ENCODE results near the gene STXBP5L. TPM values are rescaled to one million over a fixed set of nuclear protein-coding genes. Genes with fewer than 3 reads are reported as not detected.

STXBP5L gene
- total and polyA plus RNA-seq, 10 of the 15 experiments (the other 5 are each of a cell fraction or from before 2014, with no cell fraction given) = under 0.01 to 0.08 (median 0.04) TPM; not detected in 6

DNA sequence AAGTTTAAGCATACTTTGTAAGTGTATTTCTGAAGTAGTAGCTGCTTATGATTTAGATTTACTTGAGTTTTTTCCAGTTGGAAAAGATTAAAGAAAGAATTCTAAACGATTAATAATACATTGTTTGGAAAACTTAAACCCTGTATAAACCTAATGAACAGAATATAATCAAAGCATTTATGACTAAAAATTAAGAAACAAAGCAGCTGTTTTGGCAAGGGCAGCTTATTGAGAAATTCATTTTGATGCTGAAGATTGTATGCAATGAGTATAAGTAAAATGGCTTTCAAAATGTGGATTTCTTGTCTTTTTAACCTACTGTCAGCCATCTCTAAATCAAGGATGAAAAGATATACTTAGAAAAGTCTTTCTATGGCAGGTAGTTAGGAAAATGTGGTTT, 497.6 kb downstream of the STXBP5L start (continued):
- TF ChIP-seq, protein P1, sequence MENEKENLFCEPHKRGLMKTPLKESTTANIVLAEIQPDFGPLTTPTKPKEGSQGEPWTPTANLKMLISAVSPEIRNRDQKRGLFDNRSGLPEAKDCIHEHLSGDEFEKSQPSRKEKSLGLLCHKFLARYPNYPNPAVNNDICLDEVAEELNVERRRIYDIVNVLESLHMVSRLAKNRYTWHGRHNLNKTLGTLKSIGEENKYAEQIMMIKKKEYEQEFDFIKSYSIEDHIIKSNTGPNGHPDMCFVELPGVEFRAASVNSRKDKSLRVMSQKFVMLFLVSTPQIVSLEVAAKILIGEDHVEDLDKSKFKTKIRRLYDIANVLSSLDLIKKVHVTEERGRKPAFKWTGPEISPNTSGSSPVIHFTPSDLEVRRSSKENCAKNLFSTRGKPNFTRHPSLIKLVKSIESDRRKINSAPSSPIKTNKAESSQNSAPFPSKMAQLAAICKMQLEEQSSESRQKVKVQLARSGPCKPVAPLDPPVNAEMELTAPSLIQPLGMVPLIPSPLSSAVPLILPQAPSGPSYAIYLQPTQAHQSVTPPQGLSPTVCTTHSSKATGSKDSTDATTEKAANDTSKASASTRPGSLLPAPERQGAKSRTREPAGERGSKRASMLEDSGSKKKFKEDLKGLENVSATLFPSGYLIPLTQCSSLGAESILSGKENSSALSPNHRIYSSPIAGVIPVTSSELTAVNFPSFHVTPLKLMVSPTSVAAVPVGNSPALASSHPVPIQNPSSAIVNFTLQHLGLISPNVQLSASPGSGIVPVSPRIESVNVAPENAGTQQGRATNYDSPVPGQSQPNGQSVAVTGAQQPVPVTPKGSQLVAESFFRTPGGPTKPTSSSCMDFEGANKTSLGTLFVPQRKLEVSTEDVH (IDR thresholded peaks at IDR 0.05; ENCODE audit: low read depth, partially characterized antibody) = no peak
- no peak for TF ChIP-seq BCL11A (IDR thresholded peaks at IDR 0.05; ENCODE audit: low read depth, low read length)
- TF ChIP-seq, protein P2, sequence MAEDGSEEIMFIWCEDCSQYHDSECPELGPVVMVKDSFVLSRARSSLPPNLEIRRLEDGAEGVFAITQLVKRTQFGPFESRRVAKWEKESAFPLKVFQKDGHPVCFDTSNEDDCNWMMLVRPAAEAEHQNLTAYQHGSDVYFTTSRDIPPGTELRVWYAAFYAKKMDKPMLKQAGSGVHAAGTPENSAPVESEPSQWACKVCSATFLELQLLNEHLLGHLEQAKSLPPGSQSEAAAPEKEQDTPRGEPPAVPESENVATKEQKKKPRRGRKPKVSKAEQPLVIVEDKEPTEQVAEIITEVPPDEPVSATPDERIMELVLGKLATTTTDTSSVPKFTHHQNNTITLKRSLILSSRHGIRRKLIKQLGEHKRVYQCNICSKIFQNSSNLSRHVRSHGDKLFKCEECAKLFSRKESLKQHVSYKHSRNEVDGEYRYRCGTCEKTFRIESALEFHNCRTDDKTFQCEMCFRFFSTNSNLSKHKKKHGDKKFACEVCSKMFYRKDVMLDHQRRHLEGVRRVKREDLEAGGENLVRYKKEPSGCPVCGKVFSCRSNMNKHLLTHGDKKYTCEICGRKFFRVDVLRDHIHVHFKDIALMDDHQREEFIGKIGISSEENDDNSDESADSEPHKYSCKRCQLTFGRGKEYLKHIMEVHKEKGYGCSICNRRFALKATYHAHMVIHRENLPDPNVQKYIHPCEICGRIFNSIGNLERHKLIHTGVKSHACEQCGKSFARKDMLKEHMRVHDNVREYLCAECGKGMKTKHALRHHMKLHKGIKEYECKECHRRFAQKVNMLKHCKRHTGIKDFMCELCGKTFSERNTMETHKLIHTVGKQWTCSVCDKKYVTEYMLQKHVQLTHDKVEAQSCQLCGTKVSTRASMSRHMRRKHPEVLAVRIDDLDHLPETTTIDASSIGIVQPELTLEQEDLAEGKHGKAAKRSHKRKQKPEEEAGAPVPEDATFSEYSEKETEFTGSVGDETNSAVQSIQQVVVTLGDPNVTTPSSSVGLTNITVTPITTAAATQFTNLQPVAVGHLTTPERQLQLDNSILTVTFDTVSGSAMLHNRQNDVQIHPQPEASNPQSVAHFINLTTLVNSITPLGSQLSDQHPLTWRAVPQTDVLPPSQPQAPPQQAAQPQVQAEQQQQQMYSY (CRISPR knock-in tag; IDR thresholded peaks at IDR 0.05) = no peak

DNA sequence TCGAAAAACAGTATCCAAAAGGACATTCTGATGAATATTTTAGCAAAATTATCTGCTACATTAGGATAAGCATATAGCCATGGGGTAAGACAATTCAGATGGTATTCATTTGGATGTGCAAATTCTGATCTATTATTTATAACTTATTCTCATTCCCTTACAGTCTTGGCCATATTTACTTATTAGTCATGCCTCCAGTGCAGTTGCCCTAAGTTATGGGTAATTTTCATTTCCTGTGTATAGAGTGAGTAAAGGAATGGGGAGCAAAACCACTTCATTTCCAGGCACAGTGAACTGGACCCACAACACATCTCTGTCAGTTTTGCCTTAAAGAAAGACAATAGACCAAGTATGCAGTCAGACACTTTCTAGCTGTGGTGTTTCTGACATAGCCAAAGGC, 503.5 kb downstream of the STXBP5L start:
- ChIA-PET CTCF (no interaction called here), SMC1A (ENCODE audit: uncharacterized antibody, unreplicated experiment) (interaction anchor here (1.2 kb wide), 1 partner anchor 9 kb away, joined by 3 read pairs; no protein-coding TSS in a partner anchor), RAD21 (ENCODE audit: unreplicated experiment) (no interaction called here), POLR2A (no interaction called here)
- Histone ChIP-seq H3K27me3 (replicated peaks in 1 of 2; ENCODE audit: control insufficient read depth in 2 of 2, insufficient read depth in 2 of 2, low read length in 1 of 2) (no peaks in the 10 kb centered on the region), H3K9ac (ENCODE audit: control insufficient read depth, insufficient read depth, low read length) (no peak overlapping the region), H3K4me2 (ENCODE audit: control insufficient read depth, insufficient read depth) (no peak overlapping the region), H3K4me1 (ENCODE audit: control insufficient read depth, insufficient read depth, low read length) (no peaks in the 10 kb centered on the region), H3K36me3 (ENCODE audit: control insufficient read depth in 2 of 2, insufficient read depth in 2 of 2, low read length in 1 of 2) (no peaks in the 10 kb centered on the region), H3K79me2 (ENCODE audit: control insufficient read depth, insufficient read depth, low read length) (no peaks in the 10 kb centered on the region), H4K20me1 (ENCODE audit: control insufficient read depth, insufficient read depth) (no peaks in the 10 kb centered on the region), H3K9me3 (replicated peaks; ENCODE audit: control insufficient read depth, insufficient read depth, low read length) (no peaks in the 10 kb centered on the region), H2AFZ (ENCODE audit: control insufficient read depth, low read depth, low read length) (no peak overlapping the region), H3K4me3 (no peak overlapping the region), H3K27ac (ENCODE audit: control insufficient read depth, insufficient read depth) (no peak overlapping the region)
- DNase-seq (ENCODE audit: low read depth, low spot score) (no peak), ATAC-seq (no peak), FAIRE-seq (peak; percentile 38)
- TF ChIP-seq TAF1 (IDR thresholded peaks at IDR 0.05; ENCODE audit: borderline replicate concordance, low read depth, low read length) (no peak), ZBED1 (IDR thresholded peaks at IDR 0.05; ENCODE audit: borderline replicate concordance) (no peak), CREB1 (IDR thresholded peaks at IDR 0.05; ENCODE audit: low read depth) (no peak)
- TF ChIP-seq, protein P3, sequence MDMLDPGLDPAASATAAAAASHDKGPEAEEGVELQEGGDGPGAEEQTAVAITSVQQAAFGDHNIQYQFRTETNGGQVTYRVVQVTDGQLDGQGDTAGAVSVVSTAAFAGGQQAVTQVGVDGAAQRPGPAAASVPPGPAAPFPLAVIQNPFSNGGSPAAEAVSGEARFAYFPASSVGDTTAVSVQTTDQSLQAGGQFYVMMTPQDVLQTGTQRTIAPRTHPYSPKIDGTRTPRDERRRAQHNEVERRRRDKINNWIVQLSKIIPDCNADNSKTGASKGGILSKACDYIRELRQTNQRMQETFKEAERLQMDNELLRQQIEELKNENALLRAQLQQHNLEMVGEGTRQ (IDR thresholded peaks at IDR 0.05; ENCODE audit: borderline replicate concordance, low read depth, low read length) = no peak
- intact Hi-C loops (cut with micrococcal nuclease; ENCODE audit: unreplicated experiment) = no loop called here
- 90% methylated on average over 1 of the region's 1 CpG for WGBS (ENCODE audit: insufficient coverage, insufficient replicate concordance, low lambda C conversion rate, missing lambda C conversion rate)
- in situ Hi-C loops (cut with MboI) = no loop called here
- no TSS peak for BruUV-seq (replicated peaks)
